ENCODE results near the gene PIP4K2A.

- TF ChIP-seq CTCF (IDR thresholded peaks at IDR 0.05; ENCODE audit: control extremely low read depth in 1 of 3, insufficient read depth in 1 of 3, low read depth in 1 of 3, low read length in 3 of 3) = no peak
- no peak for TF ChIP-seq CEBPB (IDR thresholded peaks at IDR 0.05; ENCODE audit: low read depth, low read length)
- TF ChIP-seq MAFK (IDR thresholded peaks at IDR 0.05; ENCODE audit: low read depth, low read length) = no peak
- no peak for TF ChIP-seq NRF1 (IDR thresholded peaks at IDR 0.05; ENCODE audit: low read depth, low read length)
- no peak for TF ChIP-seq POLR2AphosphoS5 (IDR thresholded peaks at IDR 0.05; ENCODE audit: low read depth, low read length)
- TF ChIP-seq JUN (IDR thresholded peaks at IDR 0.05; ENCODE audit: low read depth, low read length) = no peak
- TF ChIP-seq ATF3 (IDR thresholded peaks at IDR 0.05; ENCODE audit: insufficient read depth, low read depth, low read length) = no peak
- no peak for TF ChIP-seq JUND (IDR thresholded peaks at IDR 0.05; ENCODE audit: low read length)
- no peak for TF ChIP-seq ATF2 (IDR thresholded peaks at IDR 0.05; ENCODE audit: low read length)
- no peak for TF ChIP-seq POLR2A (IDR thresholded peaks at IDR 0.05; ENCODE audit: control extremely low read depth in 1 of 2, low read depth in 2 of 2, low read length in 2 of 2)
- TF ChIP-seq KDM4A (IDR thresholded peaks at IDR 0.05; ENCODE audit: low read depth, low read length, severe bottlenecking) = no peak
- TF ChIP-seq EP300 (IDR thresholded peaks at IDR 0.05; ENCODE audit: borderline replicate concordance in 1 of 2, low read depth in 2 of 2, low read length in 2 of 2) = no peak
- no peak for TF ChIP-seq RAD21 (IDR thresholded peaks at IDR 0.05 in 1 of 2, conservative IDR thresholded peaks at IDR 0.05 in 1 of 2; ENCODE audit: low read depth in 2 of 2, low read length in 2 of 2)
- TF ChIP-seq TAF1 (IDR thresholded peaks at IDR 0.05; ENCODE audit: low read depth, low read length) = no peak
These were observed 9.4 kb upstream of the PIP4K2A start for GRCh38 chr10:22723783-22724182.

Measured in H1 (cell line).